HAP-1 (cell line): ENCODE data around the gene HSD11B1.

ENCODE experiments used
- DNase-seq, 2 experiments: peaks; one replicate each; pipeline ENCODE4 v3.0.0-alpha.2; 2016 to 2020; ENCODE audit warnings: low spot score in 2 of 2
- H3K27me3 ChIP-seq: fragments of 250-450 bp; sonication (Bioruptor Pico); 2 replicates; pipeline ENCODE4 v1.5.1; 2020; ENCODE audit warnings: low read depth, mild to moderate bottlenecking, moderate library complexity
- H3K36me3 ChIP-seq: fragments of 250-450 bp; sonication (Bioruptor Pico); replicated peaks from 2 replicates; pipeline ENCODE4 v1.5.1; 2020; ENCODE audit warnings: mild to moderate bottlenecking
- H3K4me1 ChIP-seq: fragments of 250-450 bp; sonication (Bioruptor Pico); 2 replicates; pipeline ENCODE4 v1.5.1; 2020; ENCODE audit warnings: mild to moderate bottlenecking
- H3K4me3 ChIP-seq: fragments of 250-450 bp; sonication (Bioruptor Pico); 2 replicates; pipeline ENCODE4 v1.5.1; 2020; ENCODE audit warnings: mild to moderate bottlenecking, moderate library complexity
- H3K9me3 ChIP-seq: fragments of 250-450 bp; sonication (Bioruptor Pico); 2 replicates; pipeline ENCODE4 v1.5.1; 2020; ENCODE audit warnings: mild to moderate bottlenecking, moderate library complexity
- in situ Hi-C: fragments of 300-500 bp; cut with MboI; formaldehyde crosslinking; loops from 3 replicates; pipeline ENCODE4 v1.14.3; 2020; ENCODE audit warnings: low sequenced_read_pairs, inconsistent platforms, mixed read lengths

HSD11B1 gene

GRCh38 chr1:209780268-209780667 lies 75.6 kb downstream of the HSD11B1 start:
- Histone ChIP-seq H3K27me3 (no peaks in the 10 kb centered on the region), H3K9me3 (peaks cover 5% of the 10 kb centered on the region; the same call in 1 of the 2 replicates), H3K4me3 (no peak overlapping the region), H3K36me3 (no peaks in the 10 kb centered on the region; the same call in 1 of the 2 replicates), H3K4me1 (peaks cover 8% of the 10 kb centered on the region)
- in situ Hi-C loops: no loop called here
- DNase-seq: no peak

GRCh38 chr1:209783386-209783785 lies 78.7 kb downstream of the HSD11B1 start:
- H3K9me3 ChIP-seq: peaks cover 5% of the 10 kb centered on the region; the same call in 1 of the 2 replicates
- DNase-seq: no peak
- in situ Hi-C loops: no loop called here
- no peaks in the 10 kb centered on the region; the same call in 1 of the 2 replicates for H3K36me3 ChIP-seq
- H3K4me1 ChIP-seq: peaks cover 8% of the 10 kb centered on the region
- no peak overlapping the region for H3K4me3 ChIP-seq
- no peaks in the 10 kb centered on the region for H3K27me3 ChIP-seq
